ENCODE measurements around the gene NKAIN4. TPM values are rescaled to one million over a fixed set of nuclear protein-coding genes. Genes with fewer than 3 reads are reported as not detected.

NKAIN4 gene
- total and polyA plus RNA-seq, 2 donors from 2014 or later = 29.7 to 107 TPM

DNA sequence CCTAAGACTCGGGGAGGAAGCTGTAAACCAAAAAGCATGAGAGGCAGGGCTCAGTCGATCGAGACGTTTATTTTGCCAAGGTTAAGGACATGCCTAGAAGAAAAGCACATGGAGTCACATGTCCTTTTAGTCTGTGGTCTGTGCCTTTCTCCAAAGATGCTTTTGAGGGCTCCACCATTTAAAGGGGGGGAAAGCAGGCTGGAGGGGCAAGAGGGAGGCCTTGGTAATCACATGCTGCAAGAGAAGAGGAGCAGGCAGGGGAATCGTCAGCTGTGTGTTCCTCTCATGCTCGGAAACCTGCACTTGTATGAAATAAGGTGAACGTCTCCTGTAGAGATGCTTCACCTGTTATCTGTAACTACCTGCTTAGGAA, 29.2 kb downstream of the NKAIN4 start:
- TF ChIP-seq, protein P1, sequence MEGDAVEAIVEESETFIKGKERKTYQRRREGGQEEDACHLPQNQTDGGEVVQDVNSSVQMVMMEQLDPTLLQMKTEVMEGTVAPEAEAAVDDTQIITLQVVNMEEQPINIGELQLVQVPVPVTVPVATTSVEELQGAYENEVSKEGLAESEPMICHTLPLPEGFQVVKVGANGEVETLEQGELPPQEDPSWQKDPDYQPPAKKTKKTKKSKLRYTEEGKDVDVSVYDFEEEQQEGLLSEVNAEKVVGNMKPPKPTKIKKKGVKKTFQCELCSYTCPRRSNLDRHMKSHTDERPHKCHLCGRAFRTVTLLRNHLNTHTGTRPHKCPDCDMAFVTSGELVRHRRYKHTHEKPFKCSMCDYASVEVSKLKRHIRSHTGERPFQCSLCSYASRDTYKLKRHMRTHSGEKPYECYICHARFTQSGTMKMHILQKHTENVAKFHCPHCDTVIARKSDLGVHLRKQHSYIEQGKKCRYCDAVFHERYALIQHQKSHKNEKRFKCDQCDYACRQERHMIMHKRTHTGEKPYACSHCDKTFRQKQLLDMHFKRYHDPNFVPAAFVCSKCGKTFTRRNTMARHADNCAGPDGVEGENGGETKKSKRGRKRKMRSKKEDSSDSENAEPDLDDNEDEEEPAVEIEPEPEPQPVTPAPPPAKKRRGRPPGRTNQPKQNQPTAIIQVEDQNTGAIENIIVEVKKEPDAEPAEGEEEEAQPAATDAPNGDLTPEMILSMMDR (IDR thresholded peaks at IDR 0.05; ENCODE audit: borderline replicate concordance, extremely low read depth, insufficient read depth) = no peak
- Histone ChIP-seq H3K4me1 (ENCODE audit: control insufficient read depth in 2 of 3, insufficient read depth in 2 of 3, low read depth in 1 of 3, low read length in 3 of 3) (no peaks in the 10 kb centered on the region), H3K9ac (ENCODE audit: low read length in 3 of 3) (no peak overlapping the region), H3K9me3 (ENCODE audit: control insufficient read depth in 2 of 3, insufficient read depth in 1 of 3, low read length in 3 of 3) (no peaks in the 10 kb centered on the region), H3K27ac (ENCODE audit: low read depth in 2 of 2, low read length in 2 of 2) (no peak overlapping the region), H3K36me3 (ENCODE audit: control insufficient read depth in 2 of 3, insufficient read depth in 3 of 3, low read length in 3 of 3) (no peaks in the 10 kb centered on the region), H3K27me3 (ENCODE audit: control insufficient read depth, insufficient read depth, low read length) (no peaks in the 10 kb centered on the region), H3K4me3 (ENCODE audit: low read length in 3 of 3) (no peak overlapping the region)
- intact Hi-C loops (cut with DNase I) = no loop called here
- DNase-seq (no peak), FAIRE-seq (no peak)

GRCh38 chr20:63224412-63225081, 29.7 kb downstream of the NKAIN4 start:
- Histone ChIP-seq H3K27ac (ENCODE audit: low read depth in 2 of 2, low read length in 2 of 2) (no peak overlapping the region), H3K27me3 (ENCODE audit: control insufficient read depth, insufficient read depth, low read length) (no peaks in the 10 kb centered on the region), H3K4me3 (ENCODE audit: low read length in 3 of 3) (no peak overlapping the region), H3K9ac (ENCODE audit: low read length in 3 of 3) (no peak overlapping the region), H3K4me1 (ENCODE audit: control insufficient read depth in 2 of 3, insufficient read depth in 2 of 3, low read depth in 1 of 3, low read length in 3 of 3) (no peaks in the 10 kb centered on the region), H3K36me3 (ENCODE audit: control insufficient read depth in 2 of 3, insufficient read depth in 3 of 3, low read length in 3 of 3) (no peaks in the 10 kb centered on the region), H3K9me3 (ENCODE audit: control insufficient read depth in 2 of 3, insufficient read depth in 1 of 3, low read length in 3 of 3) (no peaks in the 10 kb centered on the region)
- TF ChIP-seq, protein P1 (IDR thresholded peaks at IDR 0.05; ENCODE audit: borderline replicate concordance, extremely low read depth, insufficient read depth) = peak; percentile 1
- intact Hi-C loops (cut with DNase I) = no loop called here
- FAIRE-seq (no peak), DNase-seq (peak; percentile 56 to 88 (median 63))

DNA sequence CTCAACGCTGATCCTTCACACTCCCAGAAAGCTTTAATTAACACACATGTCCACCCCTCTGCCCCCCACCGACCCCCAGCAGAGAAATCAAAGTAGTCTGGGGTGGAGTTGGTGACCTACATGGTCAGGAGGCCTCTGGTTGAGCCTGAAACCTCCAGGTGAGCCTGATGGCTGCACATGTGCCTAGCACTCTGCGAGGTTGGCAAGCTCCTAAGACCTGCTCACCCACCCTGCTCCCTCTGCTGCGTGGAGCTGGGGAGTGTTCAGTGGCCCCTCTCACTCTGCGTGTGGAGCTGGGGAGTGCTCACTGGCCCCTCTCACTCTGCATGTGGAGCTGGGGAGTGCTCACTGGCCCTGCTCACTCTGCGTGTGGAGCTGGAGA, 30.4 kb downstream of the NKAIN4 start:
- FAIRE-seq (no peak), DNase-seq (peak in 2 of 5 donors; percentile 43 to 46)
- intact Hi-C loops (cut with DNase I) = no loop called here
- no peaks in the 10 kb centered on the region for H3K4me1 ChIP-seq (ENCODE audit: control insufficient read depth in 2 of 3, insufficient read depth in 2 of 3, low read depth in 1 of 3, low read length in 3 of 3)
- TF ChIP-seq, protein P1 (IDR thresholded peaks at IDR 0.05; ENCODE audit: borderline replicate concordance, extremely low read depth, insufficient read depth) = no peak
- H3K27ac ChIP-seq (ENCODE audit: low read depth in 2 of 2, low read length in 2 of 2) = no peak overlapping the region
- H3K4me3 ChIP-seq (ENCODE audit: low read length in 3 of 3) = no peak overlapping the region
- H3K27me3 ChIP-seq (ENCODE audit: control insufficient read depth, insufficient read depth, low read length) = no peaks in the 10 kb centered on the region
- H3K9me3 ChIP-seq (ENCODE audit: control insufficient read depth in 2 of 3, insufficient read depth in 1 of 3, low read length in 3 of 3) = no peaks in the 10 kb centered on the region
- H3K9ac ChIP-seq (ENCODE audit: low read length in 3 of 3) = no peak overlapping the region
- H3K36me3 ChIP-seq (ENCODE audit: control insufficient read depth in 2 of 3, insufficient read depth in 3 of 3, low read length in 3 of 3) = no peaks in the 10 kb centered on the region

Data from kidney (tissue), 14 donors.